ENCODE measurements around the gene MRPS2.

DNA sequence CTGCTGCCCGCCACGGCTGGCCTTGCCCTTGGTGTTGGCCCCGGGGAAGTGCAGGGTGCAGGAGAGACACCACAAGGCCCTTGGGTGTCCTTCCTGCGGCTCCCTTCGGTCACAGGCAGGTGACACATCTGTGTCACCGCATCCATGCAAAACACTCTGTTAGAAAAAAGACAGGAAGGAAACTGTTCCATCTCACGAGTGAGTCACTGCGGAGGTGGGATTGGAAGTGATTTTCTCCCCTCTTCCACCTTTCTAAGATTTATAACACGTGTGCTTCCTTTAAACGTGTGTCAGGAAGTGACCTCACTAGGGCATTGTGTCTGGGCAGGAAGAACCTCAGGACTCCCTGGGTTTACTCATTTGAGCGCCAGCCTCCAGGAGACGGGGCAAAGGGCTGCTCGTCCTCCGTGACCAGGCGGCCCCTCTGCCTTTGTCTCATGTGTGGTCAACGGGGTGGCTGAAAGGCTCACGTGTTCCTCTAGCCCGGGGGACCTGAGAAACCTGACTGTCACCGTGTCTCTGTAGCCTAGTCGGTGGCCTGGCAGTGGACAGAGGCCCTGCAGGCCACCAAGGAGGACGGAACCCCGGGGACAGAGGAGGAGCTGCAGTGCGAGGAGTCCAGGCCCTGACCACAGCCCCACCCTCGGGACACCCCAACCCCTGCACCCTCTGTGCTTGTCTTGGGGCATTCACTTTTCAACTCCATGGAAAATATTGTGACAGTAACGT lies 15.8 kb downstream of the MRPS2 start:
- TF ChIP-seq, protein P1, sequence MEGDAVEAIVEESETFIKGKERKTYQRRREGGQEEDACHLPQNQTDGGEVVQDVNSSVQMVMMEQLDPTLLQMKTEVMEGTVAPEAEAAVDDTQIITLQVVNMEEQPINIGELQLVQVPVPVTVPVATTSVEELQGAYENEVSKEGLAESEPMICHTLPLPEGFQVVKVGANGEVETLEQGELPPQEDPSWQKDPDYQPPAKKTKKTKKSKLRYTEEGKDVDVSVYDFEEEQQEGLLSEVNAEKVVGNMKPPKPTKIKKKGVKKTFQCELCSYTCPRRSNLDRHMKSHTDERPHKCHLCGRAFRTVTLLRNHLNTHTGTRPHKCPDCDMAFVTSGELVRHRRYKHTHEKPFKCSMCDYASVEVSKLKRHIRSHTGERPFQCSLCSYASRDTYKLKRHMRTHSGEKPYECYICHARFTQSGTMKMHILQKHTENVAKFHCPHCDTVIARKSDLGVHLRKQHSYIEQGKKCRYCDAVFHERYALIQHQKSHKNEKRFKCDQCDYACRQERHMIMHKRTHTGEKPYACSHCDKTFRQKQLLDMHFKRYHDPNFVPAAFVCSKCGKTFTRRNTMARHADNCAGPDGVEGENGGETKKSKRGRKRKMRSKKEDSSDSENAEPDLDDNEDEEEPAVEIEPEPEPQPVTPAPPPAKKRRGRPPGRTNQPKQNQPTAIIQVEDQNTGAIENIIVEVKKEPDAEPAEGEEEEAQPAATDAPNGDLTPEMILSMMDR (IDR thresholded peaks at IDR 0.05 in 2 of 3, conservative IDR thresholded peaks at IDR 0.05 in 1 of 3; ENCODE audit: insufficient read depth in 2 of 3, low read depth in 1 of 3, low read length in 3 of 3): no peak
- TF ChIP-seq, protein P2, sequence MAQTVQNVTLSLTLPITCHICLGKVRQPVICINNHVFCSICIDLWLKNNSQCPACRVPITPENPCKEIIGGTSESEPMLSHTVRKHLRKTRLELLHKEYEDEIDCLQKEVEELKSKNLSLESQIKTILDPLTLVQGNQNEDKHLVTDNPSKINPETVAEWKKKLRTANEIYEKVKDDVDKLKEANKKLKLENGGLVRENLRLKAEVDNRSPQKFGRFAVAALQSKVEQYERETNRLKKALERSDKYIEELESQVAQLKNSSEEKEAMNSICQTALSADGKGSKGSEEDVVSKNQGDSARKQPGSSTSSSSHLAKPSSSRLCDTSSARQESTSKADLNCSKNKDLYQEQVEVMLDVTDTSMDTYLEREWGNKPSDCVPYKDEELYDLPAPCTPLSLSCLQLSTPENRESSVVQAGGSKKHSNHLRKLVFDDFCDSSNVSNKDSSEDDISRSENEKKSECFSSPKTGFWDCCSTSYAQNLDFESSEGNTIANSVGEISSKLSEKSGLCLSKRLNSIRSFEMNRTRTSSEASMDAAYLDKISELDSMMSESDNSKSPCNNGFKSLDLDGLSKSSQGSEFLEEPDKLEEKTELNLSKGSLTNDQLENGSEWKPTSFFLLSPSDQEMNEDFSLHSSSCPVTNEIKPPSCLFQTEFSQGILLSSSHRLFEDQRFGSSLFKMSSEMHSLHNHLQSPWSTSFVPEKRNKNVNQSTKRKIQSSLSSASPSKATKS (CRISPR knock-in tag; IDR thresholded peaks at IDR 0.05): no peak
- TF ChIP-seq, protein P3, sequence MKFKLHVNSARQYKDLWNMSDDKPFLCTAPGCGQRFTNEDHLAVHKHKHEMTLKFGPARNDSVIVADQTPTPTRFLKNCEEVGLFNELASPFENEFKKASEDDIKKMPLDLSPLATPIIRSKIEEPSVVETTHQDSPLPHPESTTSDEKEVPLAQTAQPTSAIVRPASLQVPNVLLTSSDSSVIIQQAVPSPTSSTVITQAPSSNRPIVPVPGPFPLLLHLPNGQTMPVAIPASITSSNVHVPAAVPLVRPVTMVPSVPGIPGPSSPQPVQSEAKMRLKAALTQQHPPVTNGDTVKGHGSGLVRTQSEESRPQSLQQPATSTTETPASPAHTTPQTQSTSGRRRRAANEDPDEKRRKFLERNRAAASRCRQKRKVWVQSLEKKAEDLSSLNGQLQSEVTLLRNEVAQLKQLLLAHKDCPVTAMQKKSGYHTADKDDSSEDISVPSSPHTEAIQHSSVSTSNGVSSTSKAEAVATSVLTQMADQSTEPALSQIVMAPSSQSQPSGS (CRISPR knock-in tag; IDR thresholded peaks at IDR 0.05): no peak
- no peak for TF ChIP-seq ZNF232 (CRISPR knock-in tag; IDR thresholded peaks at IDR 0.05)
